HCT116 (cell line): ENCODE measurements around the gene NFIA. TPM values are rescaled to one million over a fixed set of nuclear protein-coding genes. Genes with fewer than 3 reads are reported as not detected.

Experiments
- ATAC-seq: fragments of 200-7000 bp; cut with Tn5 transposase; 2 replicates; pipeline ENCODE4 v1.9.1; 2020; ENCODE audit warnings: mild to moderate bottlenecking, moderate library complexity
- BruUV-seq: library from RNA; stranded (reverse); fragments of 400-500 nt; replicated peaks from 2 replicates; lab custom pipeline; 2021; lab: Mats Ljungman, UMichigan
- CTCF ChIA-PET: fragments of 300-600 bp; sonication (Branson Sonifier 250); formaldehyde crosslinking; loops from one replicate; lab custom pipeline; 2021; ENCODE audit warnings: antibody characterized with exemption; lab: Charles Lee
- POLR2A ChIA-PET: fragments of 300-600, 350-600 bp; sonication (Branson Sonifier 250); formaldehyde crosslinking; loops from one replicate; lab custom pipeline; 2021; ENCODE audit warnings: antibody characterized with exemption; lab: Charles Lee
- RAD21 ChIA-PET, 2 experiments: fragments of 300-600 bp; sonication (Branson Sonifier 250); formaldehyde crosslinking; loops; one replicate each; lab custom pipeline; 2023; ENCODE audit warnings: low total read pairs in 2 of 2; ENCODE audit not compliant: uncharacterized antibody in 2 of 2, unreplicated experiment in 2 of 2, low non-redundant PET in 1 of 2; lab: Charles Lee
- DNase-seq: peaks from one replicate; pipeline ENCODE4 v3.0.0-alpha.2; 2010; ENCODE audit warnings: low read depth, low spot score
- H2AFZ ChIP-seq: fragments of 200-600 bp; shearing (Covaris generic), sonication (generic); 2 replicates; pipeline ENCODE4 v1.6.1; 2017; ENCODE audit warnings: low read depth, mixed run types, mixed read lengths, antibody characterized with exemption, low read length; ENCODE audit not compliant: poor library complexity, severe bottlenecking
- H3K27ac ChIP-seq: 2 replicates; pipeline ENCODE4 v1.5.1; 2012; ENCODE audit warnings: low read depth, low read length
- H3K27me3 ChIP-seq: fragments of 200-600 bp; sonication (generic); 2 replicates; pipeline ENCODE4 v1.6.1; 2016; ENCODE audit warnings: mixed run types, low read length, mixed read lengths; ENCODE audit not compliant: insufficient read depth
- H3K36me3 ChIP-seq, 2 experiments: fragments of 200-500 bp in 1 of 2; fragments of 200-600 bp in 1 of 2; sonication (Bioruptor generic) in 1 of 2; sonication (generic) in 1 of 2; 2 replicates each; pipeline versions ENCODE4 v1.5.1 to v1.6.1; 2014 to 2016; ENCODE audit warnings: low read length in 2 of 2, inconsistent platforms in 1 of 2, mixed read lengths in 1 of 2, mixed run types in 1 of 2; ENCODE audit not compliant: insufficient read depth in 2 of 2, control insufficient read depth in 1 of 2
- H3K4me1 ChIP-seq, 2 experiments: fragments of 200-600 bp in 1 of 2; sonication (generic) in 1 of 2; 2 replicates each; pipeline versions ENCODE4 v1.5.1 to v1.6.1; 2012 to 2017; ENCODE audit warnings: low read length in 2 of 2, inconsistent platforms in 1 of 2, mild to moderate bottlenecking in 1 of 2, mixed read lengths in 1 of 2, mixed run types in 1 of 2, moderate library complexity in 1 of 2; ENCODE audit not compliant: insufficient read depth in 2 of 2, control insufficient read depth in 1 of 2
- H3K4me2 ChIP-seq: fragments of 200-600 bp; sonication (generic); 2 replicates; pipeline ENCODE4 v1.6.1; 2017; ENCODE audit warnings: mixed run types, low read length, mixed read lengths
- H3K4me3 ChIP-seq, 2 experiments: fragments of 200-600 bp in 1 of 2; sonication (generic) in 1 of 2; replicated peaks in 1 of 2; 2 replicates each; pipeline ENCODE4 v1.5.1; 2011 to 2016; ENCODE audit warnings: low read length in 2 of 2, control low read depth in 1 of 2, low read depth in 1 of 2, mild to moderate bottlenecking in 1 of 2, mixed read lengths in 1 of 2, mixed run types in 1 of 2
- H3K79me2 ChIP-seq: fragments of 200-600 bp; sonication (generic); 2 replicates; pipeline ENCODE4 v1.6.1; 2017; ENCODE audit warnings: mild to moderate bottlenecking, mixed run types, low read length, moderate library complexity, mixed read lengths; ENCODE audit not compliant: insufficient read depth
- H3K9ac ChIP-seq: fragments of 200-600 bp; sonication (generic); 2 replicates; pipeline ENCODE4 v1.6.1; 2016; ENCODE audit warnings: low read length, mixed read lengths
- H3K9me2 ChIP-seq: fragments of 200-600 bp; sonication (generic), shearing (Covaris generic); 2 replicates; pipeline ENCODE4 v1.6.1; 2017; ENCODE audit warnings: mixed run types, mild to moderate bottlenecking, moderate library complexity; ENCODE audit not compliant: insufficient read depth
- H3K9me3 ChIP-seq, 2 experiments: fragments of 200-500 bp in 1 of 2; fragments of 200-600 bp in 1 of 2; sonication (Bioruptor generic) in 1 of 2; sonication (generic) in 1 of 2; 2 replicates each; pipeline ENCODE4 v1.6.1; 2014 to 2017; ENCODE audit warnings: low read length in 2 of 2, mixed read lengths in 2 of 2, inconsistent platforms in 1 of 2, low read depth in 1 of 2, mild to moderate bottlenecking in 1 of 2, mixed run types in 1 of 2, moderate library complexity in 1 of 2; ENCODE audit not compliant: control insufficient read depth in 1 of 2, insufficient read depth in 1 of 2
- H4K20me1 ChIP-seq: fragments of 200-600 bp; sonication (generic), shearing (Covaris generic); 2 replicates; pipeline ENCODE4 v1.6.1; 2017; ENCODE audit warnings: mixed run types, mild to moderate bottlenecking, moderate library complexity; ENCODE audit not compliant: insufficient read depth
- ATF3 ChIP-seq: IDR thresholded peaks from 2 replicates; pipeline ENCODE4 v1.6.1; 2012
- CBX3 ChIP-seq: IDR thresholded peaks from 2 replicates; pipeline ENCODE4 v1.6.1; 2012; ENCODE audit warnings: low read depth
- EGR1 ChIP-seq: IDR thresholded peaks from 2 replicates; pipeline ENCODE4 v1.6.1; 2012; ENCODE audit warnings: low read depth
- ELF1 ChIP-seq: IDR thresholded peaks from 2 replicates; pipeline ENCODE4 v1.6.1; 2012; ENCODE audit warnings: low read depth, borderline replicate concordance
- EZH2phosphoT487 ChIP-seq: fragments of 200-600 bp; IDR thresholded peaks from 2 replicates; pipeline ENCODE4 v1.6.1; 2018; ENCODE audit warnings: antibody characterized with exemption, borderline replicate concordance
- MAX ChIP-seq: IDR thresholded peaks from 2 replicates; pipeline ENCODE4 v1.6.1; 2012
- POLR2A ChIP-seq: IDR thresholded peaks from 2 replicates; pipeline ENCODE4 v1.7.0; 2011; ENCODE audit warnings: borderline replicate concordance; ENCODE audit not compliant: insufficient read depth, insufficient read length; ENCODE audit errors: extremely low read depth
- RAD21 ChIP-seq: IDR thresholded peaks from 2 replicates; pipeline ENCODE4 v1.6.1; 2012; ENCODE audit warnings: low read depth, mild to moderate bottlenecking
- SP1 ChIP-seq: IDR thresholded peaks from 2 replicates; pipeline ENCODE4 v1.6.1; 2012; ENCODE audit warnings: low read depth
- SRF ChIP-seq: IDR thresholded peaks from 2 replicates; pipeline ENCODE4 v1.6.1; 2012; ENCODE audit warnings: low read depth
- ZBTB33 ChIP-seq: IDR thresholded peaks from 2 replicates; pipeline ENCODE4 v1.6.1; 2011; ENCODE audit warnings: mild to moderate bottlenecking, low read length, moderate library complexity; ENCODE audit not compliant: insufficient replicate concordance; ENCODE audit errors: extremely low read depth
- intact Hi-C: fragments of 100-400 bp; cut with micrococcal nuclease; formaldehyde crosslinking; loops from 2 replicates; pipeline ENCODE4 v1.10.0; 2022
- total RNA-seq: library from RNA; stranded (reverse); gene quantifications from one replicate; pipeline ENCODE4 v1.2.1, GENCODE V29; 2021; ENCODE audit not compliant: unreplicated experiment
- TF ChIP-seq, protein P1 (sequence below), 3 experiments: fragments of 200-600 bp in 1 of 3; sonication (generic) in 1 of 3; IDR thresholded peaks in 2 of 3; conservative IDR thresholded peaks in 1 of 3; 2 replicates each; pipeline ENCODE4 v1.5.1; 2012 to 2017; ENCODE audit warnings: low read depth in 2 of 3, low read length in 2 of 3, antibody characterized with exemption in 1 of 3, borderline replicate concordance in 1 of 3, control low read depth in 1 of 3, mild to moderate bottlenecking in 1 of 3, mixed read lengths in 1 of 3, mixed run types in 1 of 3, moderate library complexity in 1 of 3; ENCODE audit not compliant: insufficient read depth in 1 of 3

Gene NFIA
- total RNA-seq, 1 experiment from 2014 or later = 17.2 TPM

GRCh38 chr1:61156576-61157467, 74.5 kb downstream of the NFIA start:
- POLR2A ChIA-PET = no interaction called here

DNA sequence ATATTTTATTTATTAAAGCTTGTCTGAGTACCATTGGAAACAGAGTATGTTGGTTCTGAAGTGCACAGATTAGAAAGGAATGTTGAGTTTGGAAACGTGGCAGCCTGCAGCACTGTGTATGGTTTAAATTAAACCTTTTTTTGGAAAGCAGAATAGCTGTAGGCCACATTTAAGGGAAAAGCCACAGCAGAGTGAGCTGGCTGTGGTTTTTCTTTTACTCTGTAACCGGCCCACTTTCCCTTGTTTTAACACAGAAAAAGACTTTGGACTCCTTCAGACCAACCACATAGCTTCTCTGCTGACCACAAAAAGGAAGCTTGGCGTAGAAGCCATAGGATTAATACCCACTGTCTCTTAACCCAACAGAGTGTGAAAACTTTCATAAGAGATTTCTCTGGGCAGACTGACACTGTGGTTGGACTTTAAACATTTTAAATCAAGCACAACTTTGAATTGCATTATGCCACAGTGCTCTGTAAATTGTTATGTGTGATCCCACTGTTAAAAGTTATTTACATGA, 75.2 kb downstream of the NFIA start:
- H2AFZ ChIP-seq = no peak overlapping the region
- no peaks in the 10 kb centered on the region for H4K20me1 ChIP-seq
- H3K27me3 ChIP-seq = no peaks in the 10 kb centered on the region
- no TSS peak for BruUV-seq
- no peaks in the 10 kb centered on the region for H3K79me2 ChIP-seq
- H3K4me3 ChIP-seq = no peak overlapping the region
- ChIA-PET CTCF (no interaction called here), RAD21 (no interaction called here), POLR2A (no interaction called here)
- no peaks in the 10 kb centered on the region for H3K4me1 ChIP-seq
- no peaks in the 10 kb centered on the region for H3K9me3 ChIP-seq
- no peak overlapping the region for H3K9ac ChIP-seq
- DNase-seq (no peak), ATAC-seq (no peak)
- no peak overlapping the region for H3K27ac ChIP-seq
- H3K4me2 ChIP-seq = no peak overlapping the region
- intact Hi-C loops = no loop called here
- no peaks in the 10 kb centered on the region for H3K9me2 ChIP-seq
- no peaks in the 10 kb centered on the region for H3K36me3 ChIP-seq
- TF ChIP-seq EZH2phosphoT487 (no peak), ATF3 (no peak), POLR2A (no peak), ZBTB33 (no peak), MAX (no peak), CBX3 (no peak), EGR1 (no peak)
- TF ChIP-seq, protein P1, sequence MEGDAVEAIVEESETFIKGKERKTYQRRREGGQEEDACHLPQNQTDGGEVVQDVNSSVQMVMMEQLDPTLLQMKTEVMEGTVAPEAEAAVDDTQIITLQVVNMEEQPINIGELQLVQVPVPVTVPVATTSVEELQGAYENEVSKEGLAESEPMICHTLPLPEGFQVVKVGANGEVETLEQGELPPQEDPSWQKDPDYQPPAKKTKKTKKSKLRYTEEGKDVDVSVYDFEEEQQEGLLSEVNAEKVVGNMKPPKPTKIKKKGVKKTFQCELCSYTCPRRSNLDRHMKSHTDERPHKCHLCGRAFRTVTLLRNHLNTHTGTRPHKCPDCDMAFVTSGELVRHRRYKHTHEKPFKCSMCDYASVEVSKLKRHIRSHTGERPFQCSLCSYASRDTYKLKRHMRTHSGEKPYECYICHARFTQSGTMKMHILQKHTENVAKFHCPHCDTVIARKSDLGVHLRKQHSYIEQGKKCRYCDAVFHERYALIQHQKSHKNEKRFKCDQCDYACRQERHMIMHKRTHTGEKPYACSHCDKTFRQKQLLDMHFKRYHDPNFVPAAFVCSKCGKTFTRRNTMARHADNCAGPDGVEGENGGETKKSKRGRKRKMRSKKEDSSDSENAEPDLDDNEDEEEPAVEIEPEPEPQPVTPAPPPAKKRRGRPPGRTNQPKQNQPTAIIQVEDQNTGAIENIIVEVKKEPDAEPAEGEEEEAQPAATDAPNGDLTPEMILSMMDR (IDR thresholded peaks at IDR 0.05 in 2 of 3, conservative IDR thresholded peaks at IDR 0.05 in 1 of 3; ENCODE audit: borderline replicate concordance in 1 of 3, insufficient read depth in 1 of 3, low read depth in 2 of 3, low read length in 2 of 3) = no peak

More at GRCh38 chr1:61156576-61157467, 74.5 kb downstream of the NFIA start:
- Histone ChIP-seq H3K4me3 (no peak overlapping the region), H3K9me3 (no peaks in the 10 kb centered on the region), H3K27ac (no peak overlapping the region), H2AFZ (no peak overlapping the region), H3K4me1 (no peaks in the 10 kb centered on the region), H3K9ac (no peak overlapping the region), H3K4me2 (no peak overlapping the region), H3K79me2 (no peaks in the 10 kb centered on the region), H3K36me3 (no peaks in the 10 kb centered on the region), H4K20me1 (no peaks in the 10 kb centered on the region), H3K9me2 (no peaks in the 10 kb centered on the region), H3K27me3 (no peaks in the 10 kb centered on the region)
- intact Hi-C loops = no loop called here
- ATAC-seq (no peak), DNase-seq (no peak)
- TF ChIP-seq ELF1 (no peak), POLR2A (no peak), EZH2phosphoT487 (no peak), ATF3 (no peak), RAD21 (no peak), CBX3 (no peak), SRF (no peak), SP1 (no peak)
- ChIA-PET RAD21 (no interaction called here), CTCF (no interaction called here)
- BruUV-seq = no TSS peak
